Osteoblast (primary cell): Measurements from ENCODE around the gene ATP11A. TPM values are rescaled to one million over a fixed set of nuclear protein-coding genes. Genes with fewer than 3 reads are reported as not detected.

Source experiments
- DNase-seq: peaks from one replicate; pipeline ENCODE4 v3.0.0; 2011; ENCODE audit warnings: low spot score, mixed read lengths; ENCODE audit not compliant: insufficient read length; ENCODE audit errors: missing footprints
- H2AFZ ChIP-seq: 2 replicates; pipeline ENCODE4 v1.6.0; 2011; ENCODE audit warnings: mild to moderate bottlenecking, low read length
- H3K27ac ChIP-seq: 2 replicates; pipeline ENCODE4 v1.5.1; 2011; ENCODE audit warnings: mild to moderate bottlenecking, low read depth, low read length, moderate library complexity
- H3K27me3 ChIP-seq: 2 replicates; pipeline ENCODE4 v1.6.0; 2012; ENCODE audit warnings: mild to moderate bottlenecking, control low read depth, inconsistent platforms, low read length, moderate library complexity; ENCODE audit not compliant: insufficient read depth
- H3K36me3 ChIP-seq: 2 replicates; pipeline ENCODE4 v1.5.1; 2011; ENCODE audit warnings: mild to moderate bottlenecking, low read length, control low read depth, moderate library complexity; ENCODE audit not compliant: insufficient read depth
- H3K4me1 ChIP-seq: 2 replicates; pipeline ENCODE4 v1.5.1; 2011; ENCODE audit warnings: mild to moderate bottlenecking, low read length, control low read depth, moderate library complexity; ENCODE audit not compliant: insufficient read depth
- H3K4me2 ChIP-seq: 2 replicates; pipeline ENCODE4 v1.6.0; 2011; ENCODE audit warnings: mild to moderate bottlenecking, low read length; ENCODE audit not compliant: insufficient read depth
- H3K4me3 ChIP-seq: fragments of 200-600 bp; sonication (generic); 3 replicates; pipeline ENCODE4 v1.5.1; 2012; ENCODE audit warnings: mild to moderate bottlenecking, low read length, inconsistent platforms; ENCODE audit not compliant: insufficient read depth
- H3K79me2 ChIP-seq: 2 replicates; pipeline ENCODE4 v1.6.0; 2012; ENCODE audit warnings: mild to moderate bottlenecking, low read length, control low read depth, inconsistent platforms; ENCODE audit not compliant: insufficient read depth
- H3K9me3 ChIP-seq: 2 replicates; pipeline ENCODE4 v1.5.1; 2011; ENCODE audit warnings: low read depth, low read length, control low read depth
- H4K20me1 ChIP-seq: 2 replicates; pipeline ENCODE4 v1.6.0; 2012; ENCODE audit warnings: mild to moderate bottlenecking, low read length, control low read depth; ENCODE audit not compliant: insufficient read depth
- total RNA-seq: library from RNA; depleted of rRNA; stranded (reverse); fragments of >200 nt; gene quantifications from 2 replicates; pipeline ENCODE4 v1.2.3, GENCODE V29; 2012
- TF ChIP-seq, protein P1 (sequence below): IDR thresholded peaks from 2 replicates; pipeline ENCODE4 v1.5.1; 2011; ENCODE audit warnings: mild to moderate bottlenecking, low read depth, low read length, moderate library complexity; ENCODE audit errors: extremely low read depth

Gene ATP11A
- total RNA-seq, 1 donor = 7.6 TPM

DNA sequence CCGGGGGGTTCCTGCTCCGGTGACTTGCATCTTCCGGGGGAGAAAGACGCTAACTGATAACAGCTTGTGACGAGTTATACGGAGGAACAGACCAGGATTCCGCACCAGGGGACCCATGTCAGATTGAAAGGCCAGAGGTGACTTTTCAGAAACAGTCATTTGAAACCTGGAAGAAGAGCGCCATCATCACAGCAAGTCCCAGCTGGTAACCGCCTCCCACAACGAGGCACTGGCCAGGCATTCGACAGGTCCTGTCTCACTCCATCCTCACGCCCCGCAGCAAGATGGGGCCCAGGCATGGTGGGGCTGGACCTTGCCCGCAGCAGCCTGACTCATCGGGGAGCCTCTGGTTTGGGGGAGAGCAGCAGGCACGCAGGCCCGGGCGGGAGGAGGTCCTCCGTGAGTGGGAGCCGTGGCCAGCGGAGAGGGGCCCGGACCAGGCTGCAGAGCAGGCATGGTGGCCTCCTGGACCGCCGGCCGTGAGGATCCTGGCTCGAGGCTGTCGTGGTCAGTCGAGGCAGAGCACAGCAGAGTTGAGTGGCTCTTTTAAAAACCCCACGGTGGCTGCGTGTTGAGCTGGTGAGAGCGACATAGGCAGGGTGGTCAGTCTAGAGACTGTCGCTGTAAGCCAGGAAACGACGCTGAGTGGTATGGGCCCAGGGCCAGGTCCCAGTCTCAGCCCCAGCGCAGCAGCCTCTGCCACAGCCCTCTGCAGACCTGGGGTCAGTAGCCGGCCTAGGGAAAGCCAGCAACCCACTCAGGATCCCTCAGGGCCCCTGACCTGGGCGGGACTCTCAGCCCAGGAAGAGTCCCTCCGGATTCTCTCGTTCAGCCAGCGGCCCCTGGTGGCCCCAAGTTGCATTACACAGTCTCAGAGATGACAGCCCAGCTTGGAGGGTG, 184.3 kb downstream of the ATP11A start:
- Histone ChIP-seq H3K4me2 (peak overlapping the region; percentile 80), H3K36me3 (no peaks in the 10 kb centered on the region), H3K79me2 (no peaks in the 10 kb centered on the region), H2AFZ (peak overlapping the region; percentile 85), H3K9me3 (no peaks in the 10 kb centered on the region), H3K27me3 (no peaks in the 10 kb centered on the region), H4K20me1 (no peaks in the 10 kb centered on the region), H3K27ac (no peak overlapping the region), H3K4me3 (peak overlapping the region; percentile 53), H3K4me1 (no peaks in the 10 kb centered on the region)
- TF ChIP-seq, protein P1, sequence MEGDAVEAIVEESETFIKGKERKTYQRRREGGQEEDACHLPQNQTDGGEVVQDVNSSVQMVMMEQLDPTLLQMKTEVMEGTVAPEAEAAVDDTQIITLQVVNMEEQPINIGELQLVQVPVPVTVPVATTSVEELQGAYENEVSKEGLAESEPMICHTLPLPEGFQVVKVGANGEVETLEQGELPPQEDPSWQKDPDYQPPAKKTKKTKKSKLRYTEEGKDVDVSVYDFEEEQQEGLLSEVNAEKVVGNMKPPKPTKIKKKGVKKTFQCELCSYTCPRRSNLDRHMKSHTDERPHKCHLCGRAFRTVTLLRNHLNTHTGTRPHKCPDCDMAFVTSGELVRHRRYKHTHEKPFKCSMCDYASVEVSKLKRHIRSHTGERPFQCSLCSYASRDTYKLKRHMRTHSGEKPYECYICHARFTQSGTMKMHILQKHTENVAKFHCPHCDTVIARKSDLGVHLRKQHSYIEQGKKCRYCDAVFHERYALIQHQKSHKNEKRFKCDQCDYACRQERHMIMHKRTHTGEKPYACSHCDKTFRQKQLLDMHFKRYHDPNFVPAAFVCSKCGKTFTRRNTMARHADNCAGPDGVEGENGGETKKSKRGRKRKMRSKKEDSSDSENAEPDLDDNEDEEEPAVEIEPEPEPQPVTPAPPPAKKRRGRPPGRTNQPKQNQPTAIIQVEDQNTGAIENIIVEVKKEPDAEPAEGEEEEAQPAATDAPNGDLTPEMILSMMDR = peak; percentile 85
- DNase-seq = peak; percentile 98

DNA sequence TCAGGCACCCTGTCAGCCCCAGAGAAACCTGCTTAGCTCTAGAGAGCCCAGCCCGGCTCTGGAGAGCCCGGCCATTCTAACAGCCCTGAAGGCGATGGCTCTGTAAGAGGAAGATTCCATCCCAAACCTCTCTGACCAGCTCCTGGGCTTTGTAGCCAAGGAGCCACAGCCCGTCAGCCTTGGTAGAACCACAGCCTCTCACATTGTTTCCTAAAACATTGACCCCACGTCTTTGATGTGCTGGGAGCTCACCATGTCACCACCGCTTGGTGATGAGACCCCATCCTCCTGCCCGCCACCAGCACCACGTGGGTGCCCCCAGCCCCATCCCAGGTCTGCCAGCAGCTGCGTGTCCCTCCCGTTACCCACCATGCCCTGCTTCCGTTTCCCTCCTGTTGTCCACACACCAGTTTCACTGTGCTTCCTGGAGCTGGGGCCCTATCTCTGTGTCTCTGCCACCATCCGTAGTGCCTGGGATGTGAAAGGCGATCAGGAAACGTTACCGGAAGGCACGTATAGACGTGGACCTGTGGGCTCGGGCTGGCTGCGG, 185.0 kb downstream of the ATP11A start:
- Histone ChIP-seq H3K4me2 (no peak overlapping the region), H3K4me3 (no peak overlapping the region), H3K9me3 (no peaks in the 10 kb centered on the region), H3K4me1 (no peaks in the 10 kb centered on the region), H3K27ac (no peak overlapping the region), H3K79me2 (no peaks in the 10 kb centered on the region), H4K20me1 (no peaks in the 10 kb centered on the region), H3K36me3 (no peaks in the 10 kb centered on the region), H2AFZ (no peak overlapping the region), H3K27me3 (no peaks in the 10 kb centered on the region)
- TF ChIP-seq, protein P1 = no peak
- DNase-seq = no peak

DNA sequence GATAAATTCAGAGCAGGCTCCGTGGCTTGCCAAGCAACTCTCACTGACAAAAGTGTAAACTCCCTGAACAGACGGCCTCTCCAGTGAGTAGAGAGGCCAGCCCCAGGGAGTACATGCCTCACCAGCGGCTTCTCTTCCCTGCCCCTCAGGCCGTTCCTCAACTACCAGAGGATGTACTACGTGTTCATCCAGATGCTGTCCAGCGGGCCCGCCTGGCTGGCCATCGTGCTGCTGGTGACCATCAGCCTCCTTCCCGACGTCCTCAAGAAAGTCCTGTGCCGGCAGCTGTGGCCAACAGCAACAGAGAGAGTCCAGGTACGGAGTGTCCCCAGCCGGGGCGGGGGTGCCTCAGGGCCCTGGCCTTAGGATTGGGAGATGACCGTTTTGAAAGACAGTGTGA, 185.8 kb downstream of the ATP11A start:
- Histone ChIP-seq H2AFZ (no peak overlapping the region), H3K27ac (no peak overlapping the region), H3K9me3 (no peaks in the 10 kb centered on the region), H3K79me2 (no peaks in the 10 kb centered on the region), H3K36me3 (no peaks in the 10 kb centered on the region), H3K27me3 (no peaks in the 10 kb centered on the region), H4K20me1 (no peaks in the 10 kb centered on the region), H3K4me1 (no peaks in the 10 kb centered on the region), H3K4me2 (no peak overlapping the region), H3K4me3 (no peak overlapping the region)
- DNase-seq = no peak
- TF ChIP-seq, protein P1 = no peak

DNA sequence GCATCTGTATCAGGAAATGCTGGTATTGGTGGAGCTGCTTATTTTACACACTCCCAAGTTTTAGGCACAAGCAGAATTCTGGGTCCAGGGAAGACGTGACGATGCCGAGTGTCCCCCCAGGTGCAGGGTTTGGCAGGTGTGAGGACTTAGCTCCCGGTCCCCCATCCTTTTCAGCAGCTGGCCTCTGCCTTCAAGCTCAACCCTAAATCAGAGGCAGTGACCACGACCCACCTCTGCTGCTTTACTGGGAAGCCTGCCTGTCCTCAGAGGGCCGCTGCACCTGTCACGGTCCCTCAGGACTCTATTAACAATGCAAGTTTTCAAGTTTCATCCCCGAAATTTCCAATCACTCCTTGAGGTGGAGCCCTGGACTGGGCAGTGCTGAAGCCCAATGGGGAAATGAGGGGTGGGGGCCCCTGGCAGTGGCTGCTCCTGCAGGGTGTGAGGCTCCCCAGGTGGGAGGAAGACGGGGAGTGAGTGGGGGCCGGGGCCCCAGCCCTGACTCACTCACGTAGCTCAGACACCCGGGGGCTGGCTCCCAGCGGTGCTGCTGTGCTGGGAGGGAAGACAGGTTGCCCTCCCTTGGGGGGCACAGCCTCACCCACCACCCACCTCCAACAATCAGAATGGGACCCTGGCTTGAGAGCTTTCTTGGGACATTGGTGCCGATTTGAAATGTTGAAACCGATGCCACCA, 186.6 kb downstream of the ATP11A start:
- H3K36me3 ChIP-seq = no peaks in the 10 kb centered on the region
- H3K4me3 ChIP-seq = no peak overlapping the region
- H3K27me3 ChIP-seq = no peaks in the 10 kb centered on the region
- no peak for DNase-seq
- no peaks in the 10 kb centered on the region for H3K79me2 ChIP-seq
- no peak overlapping the region for H3K27ac ChIP-seq
- H3K9me3 ChIP-seq = no peaks in the 10 kb centered on the region
- no peak overlapping the region for H2AFZ ChIP-seq
- TF ChIP-seq, protein P1 = no peak
- no peak overlapping the region for H3K4me2 ChIP-seq
- no peaks in the 10 kb centered on the region for H3K4me1 ChIP-seq
- H4K20me1 ChIP-seq = no peaks in the 10 kb centered on the region
